Measurements from ENCODE around the gene CRELD2. TPM values are rescaled to one million over a fixed set of nuclear protein-coding genes. Genes with fewer than 3 reads are reported as not detected.

CRELD2 gene
- total RNA-seq, 3 donors from 2014 or later (not counting 1 experiment from before 2014, with no cell fraction given), result 45.1 to 69.8 (median 48.5) TPM

GRCh38 chr22:49951986-49952896, 33.8 kb downstream of the CRELD2 start:
- no peak overlapping the region for H3K27ac ChIP-seq (ENCODE audit: low read length)
- 82% methylated on average over 23 of the region's 24 CpGs for WGBS (ENCODE audit: insufficient coverage)
- intact Hi-C loops (cut with micrococcal nuclease), result no loop called here

GRCh38 chr22:49953027-49953679, 34.7 kb downstream of the CRELD2 start:
- TF ChIP-seq CTCF (IDR thresholded peaks at IDR 0.05), result no peak
- Mint-ChIP-seq H3K4me1 (no peaks in the 10 kb centered on the region), H3K9me3 (no peaks in the 10 kb centered on the region), H3K36me3 (no peaks in the 10 kb centered on the region), H3K27me3 (ENCODE audit: low read depth in 2 of 2) (no peaks in the 10 kb centered on the region), H3K27ac (no peak overlapping the region), H3K4me3 (no peak overlapping the region)
- DNase-seq (no peak), ATAC-seq (no peak)
- 83% methylated on average over 20 of the region's 20 CpGs for WGBS (ENCODE audit: insufficient coverage)
- Histone ChIP-seq H3K9me3 (ENCODE audit: control insufficient read depth, insufficient read depth, low read length) (no peaks in the 10 kb centered on the region), H3K27ac (ENCODE audit: low read length) (no peak overlapping the region), H3K27me3 (ENCODE audit: control insufficient read depth, insufficient read depth, low read length) (no peaks in the 10 kb centered on the region), H3K4me1 (ENCODE audit: control insufficient read depth, insufficient read depth, low read length) (peaks cover 6% of the 10 kb centered on the region), H3K36me3 (ENCODE audit: control insufficient read depth, insufficient read depth, low read length) (no peaks in the 10 kb centered on the region), H3K4me3 (ENCODE audit: low read length) (no peak overlapping the region)
- intact Hi-C loops (cut with micrococcal nuclease), result no loop called here

More at GRCh38 chr22:49951986-49952896, 33.8 kb downstream of the CRELD2 start:
- Histone ChIP-seq H3K36me3 (ENCODE audit: control insufficient read depth, insufficient read depth, low read length) (no peaks in the 10 kb centered on the region), H3K27me3 (ENCODE audit: control insufficient read depth, insufficient read depth, low read length) (no peaks in the 10 kb centered on the region), H3K9me3 (ENCODE audit: control insufficient read depth, insufficient read depth, low read length) (no peaks in the 10 kb centered on the region), H3K4me1 (ENCODE audit: control insufficient read depth, insufficient read depth, low read length) (peaks cover 6% of the 10 kb centered on the region), H3K4me3 (ENCODE audit: low read length) (no peak overlapping the region)
- ATAC-seq (no peak), DNase-seq (no peak)
- H3K27me3 Mint-ChIP-seq (ENCODE audit: low read depth in 2 of 2), result no peaks in the 10 kb centered on the region
- H3K9me3 Mint-ChIP-seq, result no peaks in the 10 kb centered on the region
- H3K4me1 Mint-ChIP-seq, result no peaks in the 10 kb centered on the region
- H3K27ac Mint-ChIP-seq, result no peak overlapping the region
- no peak overlapping the region for H3K4me3 Mint-ChIP-seq
- H3K36me3 Mint-ChIP-seq, result no peaks in the 10 kb centered on the region
- no peak for TF ChIP-seq CTCF (IDR thresholded peaks at IDR 0.05)

- intact Hi-C loops (cut with micrococcal nuclease), result no loop called here
- Mint-ChIP-seq H3K4me1 (peaks cover 0 to under 1% of the 10 kb centered on the region in 2 donors), H3K4me3 (no peak overlapping the region), H3K27me3 (ENCODE audit: low read depth in 2 of 2) (no peaks in the 10 kb centered on the region), H3K9me3 (no peaks in the 10 kb centered on the region), H3K36me3 (no peaks in the 10 kb centered on the region), H3K27ac (no peak overlapping the region)
- TF ChIP-seq CTCF (IDR thresholded peaks at IDR 0.05), result no peak
- Histone ChIP-seq H3K27me3 (ENCODE audit: control insufficient read depth, insufficient read depth, low read length) (no peaks in the 10 kb centered on the region), H3K27ac (ENCODE audit: low read length) (no peak overlapping the region), H3K9me3 (ENCODE audit: control insufficient read depth, insufficient read depth, low read length) (no peaks in the 10 kb centered on the region), H3K4me3 (ENCODE audit: low read length) (no peak overlapping the region), H3K4me1 (ENCODE audit: control insufficient read depth, insufficient read depth, low read length) (peaks cover 6% of the 10 kb centered on the region), H3K36me3 (ENCODE audit: control insufficient read depth, insufficient read depth, low read length) (no peaks in the 10 kb centered on the region)
- WGBS (ENCODE audit: insufficient coverage), result 89% methylated on average over 18 of the region's 18 CpGs
- no peak for ATAC-seq
- DNase-seq, result no peak
Measured at GRCh38 chr22:49953680-49954344, 35.4 kb downstream of the CRELD2 start.

All from natural killer cell (primary cell).